HG03432 (cell line): ENCODE results near the gene SERPINA6.
A peak's percentile ranks its signal among the peaks of the same experiment; 100 is the strongest.
"Not testable (repeated sequence)": the region's sequence is repeated elsewhere in the genome, so short reads cannot be mapped to it uniquely, and the experiment has no call there.

ENCODE experiments used
- ATAC-seq: cut with Tn5 transposase; IDR thresholded peaks from one replicate; pipeline ENCODE4 v1.9.1; 2021; ENCODE audit warnings: mild to moderate bottlenecking, moderate library complexity; ENCODE audit not compliant: unreplicated experiment

Gene SERPINA6

DNA sequence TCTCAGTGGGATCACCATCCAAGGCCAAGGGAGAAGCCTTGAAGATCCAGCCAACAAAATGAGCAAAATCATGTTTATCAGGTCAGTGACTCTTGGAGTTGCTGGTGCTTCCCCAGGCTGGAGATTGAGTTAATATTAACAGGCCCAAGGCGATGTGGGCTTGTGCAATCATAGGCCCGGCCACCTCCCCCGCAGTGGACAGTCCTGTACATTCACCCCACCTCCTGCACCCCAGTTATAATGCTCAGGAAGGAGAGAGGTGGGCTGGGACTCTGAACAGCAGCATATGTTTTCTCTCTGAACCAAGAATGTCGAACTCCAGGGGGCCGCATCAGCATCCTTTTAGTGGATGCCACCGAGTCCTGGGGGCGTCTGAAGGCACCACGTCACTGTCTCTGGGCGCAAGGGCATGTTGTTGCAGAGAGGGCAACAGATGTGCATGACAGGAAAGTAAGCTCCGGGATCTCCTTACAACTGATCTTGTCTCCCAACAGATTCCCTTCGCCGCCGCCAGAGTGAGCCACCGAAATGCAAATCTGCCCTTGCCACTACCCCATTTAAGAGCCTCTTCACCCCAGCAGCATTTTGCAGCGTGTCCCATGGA lies 32.2 kb upstream of the SERPINA6 start:
- no peak for ATAC-seq

GRCh38 chr14:94354638-94355185 lies 31.6 kb upstream of the SERPINA6 start:
- no peak for ATAC-seq

- ATAC-seq, result not testable (repeated sequence)
These were observed 31.1 kb upstream of the SERPINA6 start for GRCh38 chr14:94354190-94354589.

- no peak for ATAC-seq
These were observed 26.1 kb upstream of the SERPINA6 start for GRCh38 chr14:94349276-94349675.

GRCh38 chr14:94348836-94349235 lies 25.7 kb upstream of the SERPINA6 start:
- ATAC-seq, result no peak

GRCh38 chr14:94346841-94347240 lies 23.7 kb upstream of the SERPINA6 start:
- peak; percentile 22 for ATAC-seq

DNA sequence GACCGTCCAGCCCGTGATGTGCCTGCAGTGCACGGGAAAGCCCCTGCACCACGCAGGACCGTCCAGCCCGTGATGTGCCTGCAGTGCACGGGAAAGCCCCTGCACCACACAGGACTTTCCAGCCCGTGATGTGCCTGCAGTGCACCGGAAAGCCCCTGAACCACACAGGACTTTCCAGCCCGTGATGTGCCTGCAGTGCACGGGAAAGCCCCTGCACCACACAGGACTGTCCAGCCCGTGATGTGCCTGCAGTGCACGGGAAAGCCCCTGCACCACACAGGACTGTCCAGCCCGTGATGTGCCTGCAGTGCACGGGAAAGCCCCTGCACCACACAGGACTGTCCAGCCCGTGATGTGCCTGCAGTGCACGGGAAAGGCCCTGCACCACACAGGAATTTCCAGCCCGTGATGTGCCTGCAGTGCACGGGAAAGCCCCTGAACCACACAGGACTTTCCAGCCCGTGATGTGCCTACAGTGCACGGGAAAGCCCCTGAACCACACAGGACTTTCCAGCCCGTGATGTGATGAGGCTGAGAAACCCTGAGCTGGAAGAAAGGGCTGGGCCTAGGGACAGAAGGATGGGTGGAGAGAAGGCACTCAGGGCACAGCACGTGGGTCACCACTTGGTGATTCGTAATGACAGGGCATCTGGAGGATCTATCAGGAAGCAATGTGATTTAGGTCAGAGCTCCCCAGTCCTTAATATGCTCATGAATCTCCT lies 23.1 kb upstream of the SERPINA6 start:
- ATAC-seq, result peak; percentile 60

GRCh38 chr14:94345344-94346064 lies 22.4 kb upstream of the SERPINA6 start:
- ATAC-seq, result no peak

GRCh38 chr14:94344389-94344788 lies 21.3 kb upstream of the SERPINA6 start:
- no peak for ATAC-seq

- ATAC-seq, result no peak
These were observed 20.3 kb upstream of the SERPINA6 start for GRCh38 chr14:94343238-94344005.

- no peak for ATAC-seq
These were observed 19.3 kb upstream of the SERPINA6 start for GRCh38 chr14:94342334-94342934.

DNA sequence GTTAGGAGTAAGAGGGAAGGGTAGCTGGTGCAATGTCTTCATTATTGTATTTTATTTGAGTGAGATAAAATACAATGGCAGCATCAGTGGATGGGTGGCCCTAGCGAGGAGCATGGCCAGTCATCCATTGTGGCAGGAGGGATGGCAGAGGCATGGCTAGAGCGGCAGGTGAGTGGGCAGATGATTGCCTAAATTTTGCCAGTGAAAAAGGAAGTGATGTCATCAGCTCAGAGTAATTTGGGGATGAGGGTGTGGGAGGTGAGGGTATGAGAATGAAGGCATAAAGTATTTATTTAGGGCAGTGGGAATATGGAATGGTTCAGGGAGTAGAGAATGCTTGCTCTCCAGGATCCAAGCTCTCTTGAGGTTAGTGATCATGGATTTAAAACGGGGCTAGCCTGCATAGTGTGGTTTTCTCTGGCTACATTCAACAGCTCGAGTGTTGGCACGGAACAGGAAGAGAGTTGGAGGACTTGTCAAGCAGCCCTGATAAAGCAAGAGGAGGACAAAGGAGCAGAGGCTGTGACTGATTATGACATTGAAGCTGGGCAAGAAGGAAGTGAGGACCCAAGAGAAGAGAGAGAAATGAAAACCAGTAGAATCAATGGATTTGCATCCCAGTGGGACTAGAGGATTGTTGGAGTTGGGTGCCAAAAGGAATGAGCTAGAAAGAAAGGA lies 18.7 kb upstream of the SERPINA6 start:
- no peak for ATAC-seq

GRCh38 chr14:94340533-94340932 lies 17.4 kb upstream of the SERPINA6 start:
- no peak for ATAC-seq

- ATAC-seq, result no peak
These were observed 14.9 kb upstream of the SERPINA6 start for GRCh38 chr14:94338023-94338422.

DNA sequence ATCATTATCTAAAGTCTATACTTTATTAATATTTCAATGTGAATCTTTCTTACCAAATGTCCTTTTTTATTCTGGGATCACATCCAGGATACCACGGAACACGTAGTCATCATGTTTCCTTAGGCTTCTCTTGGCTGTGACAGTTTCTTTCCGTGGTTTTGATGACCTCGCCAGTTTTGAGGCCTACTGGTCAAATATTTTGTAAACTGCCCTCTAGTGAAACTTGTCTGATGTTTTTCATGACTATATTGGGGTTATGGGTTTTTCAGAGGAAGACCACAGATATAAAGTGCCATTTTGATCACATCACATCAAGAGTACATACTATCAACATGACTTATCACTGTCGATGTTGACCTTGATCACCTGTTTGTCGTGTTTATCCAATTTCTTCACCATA lies 14.1 kb upstream of the SERPINA6 start:
- no peak for ATAC-seq

DNA sequence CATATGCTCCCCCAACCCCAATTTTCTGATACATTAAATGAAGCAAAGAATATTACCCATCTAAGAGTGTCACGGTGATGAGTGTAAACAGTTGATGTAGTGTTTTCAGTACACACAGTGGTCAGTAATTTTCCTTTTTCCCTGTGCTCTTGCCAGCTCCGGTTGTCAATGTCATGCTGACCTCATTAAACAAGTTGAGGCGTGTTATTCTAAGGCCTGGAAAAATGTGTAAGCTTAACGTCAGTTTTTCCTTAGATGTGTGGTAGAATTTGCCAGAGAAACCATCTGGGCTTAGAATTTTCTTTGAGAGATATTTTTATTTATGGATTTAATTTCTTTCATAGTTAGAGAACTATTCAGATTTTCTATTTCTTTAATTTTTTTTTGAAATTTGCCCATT lies 11.7 kb upstream of the SERPINA6 start:
- no peak for ATAC-seq

- no peak for ATAC-seq
These were observed 9.5 kb upstream of the SERPINA6 start for GRCh38 chr14:94332587-94332986.

DNA sequence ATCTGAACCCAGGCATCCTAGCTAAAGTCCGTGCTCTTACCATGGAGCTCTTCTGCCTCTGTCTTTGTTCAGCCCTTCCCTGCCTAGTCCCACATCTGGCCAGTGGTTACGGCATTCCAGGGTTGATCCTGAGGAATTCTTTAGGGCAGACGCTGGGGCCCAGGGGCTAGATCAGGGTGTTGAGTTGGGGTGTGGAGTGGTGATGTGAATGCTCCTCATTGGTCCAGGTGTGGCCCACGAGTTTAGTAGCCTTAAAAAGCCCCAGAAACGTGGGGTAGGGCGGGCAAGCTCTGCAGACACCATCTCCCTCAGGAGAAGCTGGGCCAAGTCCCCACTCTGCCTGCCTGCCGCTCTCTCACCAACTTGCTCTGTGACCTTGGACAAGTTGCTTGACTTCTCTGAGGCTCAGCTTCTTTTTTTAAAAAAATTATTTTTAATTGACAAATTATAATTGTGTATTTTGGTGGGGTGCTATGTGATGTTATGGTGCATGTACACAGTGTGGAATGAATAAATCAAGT lies 9.0 kb upstream of the SERPINA6 start:
- ATAC-seq, result no peak

DNA sequence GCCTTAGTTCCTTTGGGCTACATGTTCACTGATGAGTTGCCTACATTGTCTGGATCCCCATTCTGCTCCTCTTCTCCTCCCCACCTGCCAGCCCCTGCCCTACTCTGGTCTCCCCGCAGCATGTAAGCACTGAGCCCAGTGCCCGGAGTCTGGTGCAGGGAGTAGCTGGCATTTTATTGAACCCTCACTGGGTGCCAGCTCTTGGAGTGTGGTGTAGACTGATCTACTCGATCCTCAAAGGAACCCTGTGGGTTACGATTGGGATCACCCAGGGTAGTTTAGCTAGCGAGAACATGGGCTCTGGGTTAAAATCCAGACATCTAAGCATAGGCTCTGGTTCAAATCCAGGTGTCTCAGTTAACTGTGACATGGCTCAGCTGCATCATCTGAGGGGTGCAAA lies 8.3 kb upstream of the SERPINA6 start:
- no peak for ATAC-seq

- no peak for ATAC-seq
These were observed 7.7 kb upstream of the SERPINA6 start for GRCh38 chr14:94330857-94331256.
